CD4-positive, alpha-beta T cell (primary cell): ENCODE measurements around the gene SELP. TPM values are rescaled to one million over a fixed set of nuclear protein-coding genes. Genes with fewer than 3 reads are reported as not detected.

Source experiments
- ATAC-seq: fragments of 200-7000 bp; cut with Tn5 transposase; one replicate; pipeline ENCODE4 v1.10.0; 2022; ENCODE audit warnings: mild to moderate bottlenecking; ENCODE audit not compliant: poor library complexity
- CTCF ChIA-PET: fragments of 350-600 bp; sonication (Branson Sonifier 250); formaldehyde crosslinking; loops from one replicate; lab custom pipeline; 2021; ENCODE audit warnings: antibody characterized with exemption, inconsistent platforms; lab: Charles Lee
- POLR2A ChIA-PET: fragments of 350-600 bp; sonication (Branson Sonifier 250); formaldehyde crosslinking; loops from one replicate; lab custom pipeline; 2021; ENCODE audit warnings: antibody characterized with exemption, inconsistent platforms; lab: Charles Lee
- DNase-seq, 14 experiments: peaks; one replicate each; pipeline ENCODE4 v3.0.0-alpha.2; 2013 to 2020; ENCODE audit warnings: mixed read lengths in 2 of 14
- H3K27ac ChIP-seq, 2 donors: one replicate each; pipeline versions ENCODE4 v1.5.1 to v1.7.0; 2013; ENCODE audit warnings: low read length in 2 of 2, low read depth in 1 of 2, mild to moderate bottlenecking in 1 of 2
- H3K27me3 ChIP-seq, 2 experiments: 1 replicate in 1 of 2; 2 replicates in 1 of 2; pipeline versions ENCODE4 v1.6.1 to v1.7.0; 2013; ENCODE audit warnings: low read length in 2 of 2, control low read depth in 1 of 2, mild to moderate bottlenecking in 1 of 2, moderate library complexity in 1 of 2; ENCODE audit not compliant: insufficient read depth in 2 of 2, control insufficient read depth in 1 of 2
- H3K36me3 ChIP-seq: one replicate; pipeline ENCODE4 v1.6.1; 2013; ENCODE audit warnings: low read length, control low read depth; ENCODE audit not compliant: insufficient read depth
- H3K4me1 ChIP-seq: one replicate; pipeline ENCODE4 v1.6.1; 2013; ENCODE audit warnings: low read length, control low read depth; ENCODE audit not compliant: insufficient read depth
- H3K4me3 ChIP-seq: one replicate; pipeline ENCODE4 v1.5.1; 2013; ENCODE audit warnings: mild to moderate bottlenecking, low read length, moderate library complexity
- H3K9me3 ChIP-seq, 2 experiments: 1 replicate in 1 of 2; 2 replicates in 1 of 2; pipeline versions ENCODE4 v1.6.1 to v1.7.0; 2013; ENCODE audit warnings: low read length in 2 of 2, mild to moderate bottlenecking in 2 of 2, control low read depth in 1 of 2, moderate library complexity in 1 of 2; ENCODE audit not compliant: control insufficient read depth in 1 of 2, insufficient read depth in 1 of 2
- H3K27ac Mint-ChIP-seq: one replicate; pipeline ENCODE4 v1.8.0; 2020; ENCODE audit warnings: mixed read lengths
- H3K27me3 Mint-ChIP-seq: one replicate; pipeline ENCODE4 v1.8.0; 2021; ENCODE audit warnings: mixed read lengths
- H3K36me3 Mint-ChIP-seq: one replicate; pipeline ENCODE4 v1.8.0; 2021; ENCODE audit warnings: low read depth, mixed read lengths
- H3K4me1 Mint-ChIP-seq: one replicate; pipeline ENCODE4 v1.8.0; 2021; ENCODE audit warnings: low read depth, mixed read lengths
- H3K4me3 Mint-ChIP-seq: one replicate; pipeline ENCODE4 v1.8.0; 2020; ENCODE audit warnings: mild to moderate bottlenecking, mixed read lengths
- H3K9me3 Mint-ChIP-seq: one replicate; pipeline ENCODE4 v1.8.0; 2020; ENCODE audit warnings: mixed read lengths
- intact Hi-C, 2 experiments: fragments of 100-400 bp; cut with DNase I in 1 of 2; cut with micrococcal nuclease in 1 of 2; formaldehyde crosslinking; loops; one replicate each; pipeline versions ENCODE4 v1.15.1 to v1.9.0; 2023 to 2025; cut with DNase I, micrococcal nuclease
- total RNA-seq, 174 experiments: library from RNA in 2 of 174; stranded (reverse) in 2 of 174; gene quantifications; one replicate each; pipeline ENCODE4 v1.2.3 and lab custom pipeline; 2021 to 2026
- TF ChIP-seq, protein P1 (sequence below): fragments of 200-600 bp; IDR thresholded peaks from one replicate; pipeline ENCODE4 v1.8.0; 2022; ENCODE audit warnings: antibody characterized with exemption, mild to moderate bottlenecking

Gene SELP
- total RNA-seq, 2 experiments from 2014 or later = 1.3 to 1.4 TPM

DNA sequence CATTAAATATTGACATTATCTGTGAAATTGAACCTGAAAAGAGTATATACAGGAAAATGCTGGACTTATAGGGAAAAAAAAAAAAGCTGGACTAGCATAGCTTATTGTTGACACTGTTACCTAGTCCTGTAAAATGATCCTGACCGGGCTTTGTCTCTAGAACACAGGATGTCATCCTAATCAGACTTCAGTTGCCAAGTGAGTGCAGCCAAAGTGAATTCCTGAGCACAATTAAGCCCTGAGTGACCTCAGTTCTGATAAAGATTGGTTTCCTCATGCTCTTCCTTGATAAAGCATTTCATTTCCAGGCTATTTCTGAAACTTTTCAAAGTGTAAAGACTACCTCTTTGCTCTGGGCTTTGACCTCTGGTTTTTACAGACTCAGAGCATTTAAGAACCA, 19.8 kb downstream of the SELP start:
- Mint-ChIP-seq H3K27me3 (no peaks in the 10 kb centered on the region), H3K4me3 (no peak overlapping the region), H3K4me1 (peaks cover 67% of the 10 kb centered on the region), H3K9me3 (no peaks in the 10 kb centered on the region), H3K27ac (no peak overlapping the region), H3K36me3 (no peaks in the 10 kb centered on the region)
- no peaks in the 10 kb centered on the region for H3K36me3 ChIP-seq
- ChIA-PET CTCF (no interaction called here), POLR2A (interaction anchor here (1.3 kb wide), 1 partner anchor 89 kb away, joined by 3 read pairs; no protein-coding TSS in a partner anchor)
- TF ChIP-seq, protein P1, sequence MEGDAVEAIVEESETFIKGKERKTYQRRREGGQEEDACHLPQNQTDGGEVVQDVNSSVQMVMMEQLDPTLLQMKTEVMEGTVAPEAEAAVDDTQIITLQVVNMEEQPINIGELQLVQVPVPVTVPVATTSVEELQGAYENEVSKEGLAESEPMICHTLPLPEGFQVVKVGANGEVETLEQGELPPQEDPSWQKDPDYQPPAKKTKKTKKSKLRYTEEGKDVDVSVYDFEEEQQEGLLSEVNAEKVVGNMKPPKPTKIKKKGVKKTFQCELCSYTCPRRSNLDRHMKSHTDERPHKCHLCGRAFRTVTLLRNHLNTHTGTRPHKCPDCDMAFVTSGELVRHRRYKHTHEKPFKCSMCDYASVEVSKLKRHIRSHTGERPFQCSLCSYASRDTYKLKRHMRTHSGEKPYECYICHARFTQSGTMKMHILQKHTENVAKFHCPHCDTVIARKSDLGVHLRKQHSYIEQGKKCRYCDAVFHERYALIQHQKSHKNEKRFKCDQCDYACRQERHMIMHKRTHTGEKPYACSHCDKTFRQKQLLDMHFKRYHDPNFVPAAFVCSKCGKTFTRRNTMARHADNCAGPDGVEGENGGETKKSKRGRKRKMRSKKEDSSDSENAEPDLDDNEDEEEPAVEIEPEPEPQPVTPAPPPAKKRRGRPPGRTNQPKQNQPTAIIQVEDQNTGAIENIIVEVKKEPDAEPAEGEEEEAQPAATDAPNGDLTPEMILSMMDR = no peak
- H3K27me3 ChIP-seq = no peaks in the 10 kb centered on the region
- DNase-seq (no peak), ATAC-seq (no peak)
- intact Hi-C loops = loop anchor here in 1 of 2 experiments (5.0 kb wide), 2 partner anchors 37 to 72 kb away; no protein-coding TSS in a partner anchor
- peaks cover 16% of the 10 kb centered on the region for H3K4me1 ChIP-seq
- H3K4me3 ChIP-seq = no peak overlapping the region
- H3K27ac ChIP-seq = no peak overlapping the region
- no peaks in the 10 kb centered on the region for H3K9me3 ChIP-seq

DNA sequence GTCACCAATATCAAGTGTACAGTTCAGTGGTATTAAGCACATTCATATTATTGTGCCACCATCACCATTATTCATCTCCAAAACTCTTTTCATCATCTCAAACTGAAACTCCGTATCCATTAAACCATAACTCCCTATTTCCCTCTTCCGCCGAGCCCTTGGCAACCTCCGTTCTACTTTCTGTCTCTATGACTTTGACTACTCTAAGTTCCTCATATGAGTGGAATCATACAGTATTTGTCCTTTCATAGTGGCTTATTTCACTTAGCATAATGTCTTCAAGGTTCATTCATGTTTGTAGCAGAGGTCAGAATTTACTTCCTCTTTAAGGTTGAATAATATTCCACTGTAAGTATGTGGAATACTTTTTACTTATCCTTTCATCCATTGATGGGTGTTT, 21.7 kb downstream of the SELP start:
- intact Hi-C loops = no loop called here
- no peak for DNase-seq
- ChIA-PET CTCF (interaction anchor here (1.2 kb wide), 1 partner anchor 86 kb away, joined by 3 read pairs; no protein-coding TSS in a partner anchor), POLR2A (interaction anchor here (7.3 kb wide), 1 partner anchor 85 kb away, joined by 286 read pairs; no protein-coding TSS in a partner anchor)
- peaks cover 30% of the 10 kb centered on the region for H3K4me1 ChIP-seq
- peaks cover 69% of the 10 kb centered on the region for H3K4me1 Mint-ChIP-seq
- no peaks in the 10 kb centered on the region for H3K36me3 Mint-ChIP-seq
- H3K36me3 ChIP-seq = no peaks in the 10 kb centered on the region
- TF ChIP-seq, protein P1 = no peak
- H3K9me3 ChIP-seq = no peaks in the 10 kb centered on the region
- H3K27me3 ChIP-seq = no peaks in the 10 kb centered on the region
- H3K27ac ChIP-seq = no peak overlapping the region
- H3K4me3 Mint-ChIP-seq = no peak overlapping the region
- no peaks in the 10 kb centered on the region for H3K27me3 Mint-ChIP-seq
- H3K4me3 ChIP-seq = no peak overlapping the region
- peak overlapping the region; percentile 15 for H3K27ac Mint-ChIP-seq
- peaks cover 2% of the 10 kb centered on the region for H3K9me3 Mint-ChIP-seq
- no peak for ATAC-seq

DNA sequence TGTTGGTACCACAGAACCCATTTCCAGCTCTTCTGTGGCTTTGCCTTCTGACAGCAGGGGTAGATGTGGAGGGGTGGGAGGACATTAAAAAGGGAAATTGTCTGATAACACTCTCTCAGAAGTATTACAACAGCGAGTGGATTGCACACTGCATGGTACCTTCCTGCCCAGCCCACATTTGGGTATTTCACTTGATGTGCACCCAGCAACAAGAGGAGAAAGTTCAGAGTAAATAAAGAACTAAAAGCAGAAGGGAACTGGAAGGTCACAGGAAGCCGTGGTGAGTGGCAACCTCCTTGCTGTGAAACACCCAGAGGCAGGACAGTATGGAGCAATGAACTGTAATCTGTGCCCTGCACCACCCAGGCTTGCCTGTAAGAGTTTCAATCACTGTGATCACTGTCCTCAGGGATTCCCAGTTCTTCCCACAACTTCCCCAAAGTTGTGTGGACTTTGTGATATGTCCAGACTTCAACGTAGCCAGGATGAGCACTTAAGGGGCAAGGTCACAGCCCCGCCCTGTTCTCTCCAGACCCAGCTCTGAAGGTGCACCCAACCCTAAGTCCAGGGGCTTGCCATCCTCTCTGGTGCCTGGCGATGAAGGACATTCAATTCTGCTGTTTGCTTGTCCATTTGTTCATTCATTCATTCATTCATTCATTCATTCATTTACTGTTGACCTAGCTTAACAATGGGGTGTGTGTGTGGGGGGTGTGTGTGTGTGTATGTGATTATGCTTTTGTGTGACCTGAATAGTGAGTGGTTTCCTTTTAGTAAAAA, 25.0 kb downstream of the SELP start:
- Histone ChIP-seq H3K36me3 (no peaks in the 10 kb centered on the region), H3K4me1 (peaks cover 47% of the 10 kb centered on the region), H3K9me3 (no peaks in the 10 kb centered on the region), H3K4me3 (no peak overlapping the region), H3K27me3 (no peaks in the 10 kb centered on the region), H3K27ac (peak overlapping the region; percentile 10 to 52)
- DNase-seq = peak; percentile 16 to 89 (median 50)
- Mint-ChIP-seq H3K4me3 (peak overlapping the region; percentile 72), H3K36me3 (no peaks in the 10 kb centered on the region), H3K27ac (peak overlapping the region; percentile 85), H3K9me3 (peaks cover 2% of the 10 kb centered on the region), H3K27me3 (no peaks in the 10 kb centered on the region), H3K4me1 (peaks cover 85% of the 10 kb centered on the region)
- intact Hi-C loops = loop anchor here in 1 of 2 experiments (1.0 kb wide), 3 partner anchors 89 to 189 kb away; partner anchors contain the start of genes METTL18 and SELL
- peak; percentile 92 for ATAC-seq
- TF ChIP-seq, protein P1 = no peak
- ChIA-PET POLR2A (interaction anchor here (0.5 to 7.3 kb wide), 12 partner anchors 17 to 190 kb away, joined by 3 to 286 read pairs (median 5); partner anchors contain the start of genes F5, METTL18 and SELL), CTCF (interaction anchor here (2.8 kb wide), 1 partner anchor 107 kb away, joined by 12 read pairs; no protein-coding TSS in a partner anchor)
